Upper lobe of left lung (tissue), 6 donors: ENCODE data around the gene GNAI2. TPM values are rescaled to one million over a fixed set of nuclear protein-coding genes. Genes with fewer than 3 reads are reported as not detected.

ENCODE experiments used
- ATAC-seq, 2 donors: fragments of 200-7000 bp; cut with Tn5 transposase; one replicate each; pipeline ENCODE4 v1.9.1; 2022; ENCODE audit warnings: mild to moderate bottlenecking in 2 of 2, moderate library complexity in 2 of 2; ENCODE audit not compliant: low FRiP score in 2 of 2
- DNase-seq, 2 donors: peaks; one replicate each; pipeline ENCODE4 v3.0.0-alpha.2; 2019 to 2020
- H3K27ac ChIP-seq, 4 donors: fragments of 200-600 bp; sonication (generic); one replicate each; pipeline ENCODE4 v1.5.1; 2016 to 2019
- H3K27me3 ChIP-seq, 4 donors: fragments of 200-600 bp; sonication (generic); one replicate each; pipeline ENCODE4 v1.5.1; 2017 to 2019
- H3K36me3 ChIP-seq, 4 donors: fragments of 200-600 bp; sonication (generic); one replicate each; pipeline ENCODE4 v1.5.1; 2016 to 2019
- H3K4me1 ChIP-seq, 4 donors: fragments of 200-600 bp; sonication (generic); one replicate each; pipeline ENCODE4 v1.5.1; 2018 to 2019
- H3K4me3 ChIP-seq, 4 donors: fragments of 200-600 bp; sonication (generic); one replicate each; pipeline ENCODE4 v1.5.1; 2017 to 2019; ENCODE audit warnings: mild to moderate bottlenecking in 2 of 4, moderate library complexity in 1 of 4
- H3K9me3 ChIP-seq, 4 donors: fragments of 200-600 bp; sonication (generic); one replicate each; pipeline ENCODE4 v1.5.1; 2018 to 2019
- CTCF ChIP-seq, 6 experiments: fragments of 450-650 bp in 4 of 6; fragments of 200-600 bp in 2 of 6; sonication (generic) in 2 of 6; IDR thresholded peaks; one replicate each; pipeline ENCODE4 v1.5.1; 2016 to 2019; ENCODE audit warnings: antibody characterized with exemption in 6 of 6
- EP300 ChIP-seq, 4 donors: sonication (generic); formaldehyde crosslinking; IDR thresholded peaks; one replicate each; pipeline ENCODE4 v1.5.1; 2017; ENCODE audit warnings: antibody characterized with exemption in 4 of 4, control low read depth in 2 of 4
- POLR2A ChIP-seq, 4 donors: fragments of 450-650 bp; IDR thresholded peaks; one replicate each; pipeline ENCODE4 v1.5.1; 2016 to 2017; ENCODE audit warnings: antibody characterized with exemption in 4 of 4, mild to moderate bottlenecking in 2 of 4
- POLR2AphosphoS5 ChIP-seq, 2 donors: sonication (generic); formaldehyde crosslinking; IDR thresholded peaks; one replicate each; pipeline ENCODE4 v1.5.1; 2017; ENCODE audit warnings: antibody characterized with exemption in 2 of 2
- WGBS, 2 donors: methylation state at CpG; one replicate each; pipeline ENCODE4 v1.1.5; 2017 to 2018; 5-methylcytosine and 5-hydroxymethylcytosine counted together
- total RNA-seq, 6 donors: library from RNA; depleted of rRNA in 4 of 6; stranded (reverse); fragments of >200 nt in 4 of 6; gene quantifications; one replicate each; pipeline versions ENCODE4 v1.1.0 to v1.2.1, GENCODE V29; 2016 to 2021
- donor health status: DM: no; HTN: no; CAD: no; lungs with moderate emphysema.
- donor health status: DM: no; HTN: yes; CAD: no; lungs with severe emphysema.

The GNAI2 gene
- total RNA-seq, 6 donors from 2014 or later = 191 to 440 (median 295) TPM

- H3K36me3 ChIP-seq = no peaks in the 10 kb centered on the region
- DNase-seq = no peak
- WGBS, 2 donors = 75 to 76% methylated on average over 9 to 10 of the region's 10 CpGs
Measured at GRCh38 chr3:50217681-50218080, 18.3 kb upstream of the GNAI2 start.

GRCh38 chr3:50218448-50218847 lies 17.6 kb upstream of the GNAI2 start:
- no peak for TF ChIP-seq POLR2AphosphoS5 (IDR thresholded peaks at IDR 0.05)
- no peak for TF ChIP-seq CTCF (IDR thresholded peaks at IDR 0.05)
- no peak for TF ChIP-seq EP300 (IDR thresholded peaks at IDR 0.05)
- no peak for TF ChIP-seq POLR2A (IDR thresholded peaks at IDR 0.05)
- no peak overlapping the region for H3K27ac ChIP-seq
- H3K4me3 ChIP-seq = no peak overlapping the region
- ATAC-seq (no peak), DNase-seq (no peak)
- no peaks in the 10 kb centered on the region for H3K9me3 ChIP-seq
- 89 to 100% methylated on average over 7 of the region's 17 CpGs for WGBS, 2 donors
- H3K36me3 ChIP-seq = no peaks in the 10 kb centered on the region
- no peaks in the 10 kb centered on the region for H3K4me1 ChIP-seq
- no peaks in the 10 kb centered on the region for H3K27me3 ChIP-seq

More at GRCh38 chr3:50217681-50218080, 18.3 kb upstream of the GNAI2 start:
- H3K27ac ChIP-seq = no peak overlapping the region
- H3K4me1 ChIP-seq = no peaks in the 10 kb centered on the region
- no peak for TF ChIP-seq POLR2A (IDR thresholded peaks at IDR 0.05)
- no peak for TF ChIP-seq EP300 (IDR thresholded peaks at IDR 0.05)
- no peak for TF ChIP-seq POLR2AphosphoS5 (IDR thresholded peaks at IDR 0.05)
- TF ChIP-seq CTCF (IDR thresholded peaks at IDR 0.05) = no peak
- H3K9me3 ChIP-seq = no peaks in the 10 kb centered on the region
- H3K4me3 ChIP-seq = no peak overlapping the region
- H3K27me3 ChIP-seq = no peaks in the 10 kb centered on the region
- ATAC-seq = no peak

- Histone ChIP-seq H3K4me1 (no peaks in the 10 kb centered on the region), H3K36me3 (no peaks in the 10 kb centered on the region), H3K27me3 (no peaks in the 10 kb centered on the region), H3K27ac (no peak overlapping the region), H3K9me3 (no peaks in the 10 kb centered on the region), H3K4me3 (no peak overlapping the region)
- TF ChIP-seq POLR2A (IDR thresholded peaks at IDR 0.05) = no peak
- no peak for TF ChIP-seq EP300 (IDR thresholded peaks at IDR 0.05)
- no peak for TF ChIP-seq CTCF (IDR thresholded peaks at IDR 0.05)
- no peak for TF ChIP-seq POLR2AphosphoS5 (IDR thresholded peaks at IDR 0.05)
- ATAC-seq (no peak), DNase-seq (no peak)
- 87 to 89% methylated on average over 5 of the region's 5 CpGs for WGBS, 2 donors
Measured at GRCh38 chr3:50219285-50219684, 16.7 kb upstream of the GNAI2 start.

- Histone ChIP-seq H3K9me3 (no peaks in the 10 kb centered on the region), H3K27me3 (no peaks in the 10 kb centered on the region), H3K4me1 (no peaks in the 10 kb centered on the region), H3K36me3 (no peaks in the 10 kb centered on the region), H3K4me3 (no peak overlapping the region), H3K27ac (no peak overlapping the region)
- ATAC-seq = no peak
- DNase-seq = no peak
- TF ChIP-seq POLR2A (IDR thresholded peaks at IDR 0.05) = no peak
- no peak for TF ChIP-seq CTCF (IDR thresholded peaks at IDR 0.05)
- TF ChIP-seq POLR2AphosphoS5 (IDR thresholded peaks at IDR 0.05) = no peak
- TF ChIP-seq EP300 (IDR thresholded peaks at IDR 0.05) = no peak
- WGBS, 2 donors = 54 to 73% methylated on average over 4 to 6 of the region's 6 CpGs
Measured at GRCh38 chr3:50220109-50220508, 15.9 kb upstream of the GNAI2 start.

GRCh38 chr3:50221051-50221410 lies 15.0 kb upstream of the GNAI2 start:
- no peaks in the 10 kb centered on the region for H3K9me3 ChIP-seq
- H3K36me3 ChIP-seq = no peaks in the 10 kb centered on the region
- DNase-seq = no peak
- no peak overlapping the region for H3K4me3 ChIP-seq
- H3K4me1 ChIP-seq = peaks cover 0 to 4% (median under 1%) of the 10 kb centered on the region in 4 donors
- 58 to 76% methylated on average over 3 of the region's 4 CpGs for WGBS, 2 donors
- ATAC-seq = no peak
- no peaks in the 10 kb centered on the region for H3K27me3 ChIP-seq
- H3K27ac ChIP-seq = no peak overlapping the region
- TF ChIP-seq POLR2AphosphoS5 (IDR thresholded peaks at IDR 0.05) (no peak), CTCF (IDR thresholded peaks at IDR 0.05) (no peak), POLR2A (IDR thresholded peaks at IDR 0.05) (no peak), EP300 (IDR thresholded peaks at IDR 0.05) (no peak)
